ENCODE measurements around the gene DMRT1. TPM values are rescaled to one million over a fixed set of nuclear protein-coding genes. Genes with fewer than 3 reads are reported as not detected.

DMRT1 gene
- total RNA-seq, 1 donor from 2014 or later: not detected

- no peak overlapping the region for H3K27ac Mint-ChIP-seq (ENCODE audit: unreplicated experiment)
- H3K9ac ChIP-seq (ENCODE audit: low read length): no peak overlapping the region
- no peak overlapping the region for H3K4me3 Mint-ChIP-seq (ENCODE audit: unreplicated experiment)
- no peak overlapping the region for H3K4me3 ChIP-seq (ENCODE audit: insufficient read depth, low read depth, low read length)
- H3K36me3 Mint-ChIP-seq (ENCODE audit: low read depth, unreplicated experiment): no peaks in the 10 kb centered on the region
- DNase-seq (ENCODE audit: low read depth): no peak
- no peak overlapping the region for H2AFZ ChIP-seq (ENCODE audit: low read depth, low read length)
- H4K20me1 ChIP-seq (ENCODE audit: insufficient read depth, low read length): no peaks in the 10 kb centered on the region
- H3K27me3 ChIP-seq (ENCODE audit: insufficient read depth, low read length): peaks cover 61% of the 10 kb centered on the region
- H3K4me2 ChIP-seq (ENCODE audit: low read length): no peak overlapping the region
- FAIRE-seq: no peak
- H3K79me2 ChIP-seq (ENCODE audit: insufficient read depth, low read length): no peaks in the 10 kb centered on the region
- no peaks in the 10 kb centered on the region for H3K9me3 ChIP-seq (ENCODE audit: insufficient read depth, low read depth, low read length)
- H3K27me3 Mint-ChIP-seq (ENCODE audit: low read depth, unreplicated experiment): peaks cover 76% of the 10 kb centered on the region
- H3K36me3 ChIP-seq (ENCODE audit: insufficient read depth, low read length): no peaks in the 10 kb centered on the region
- no peaks in the 10 kb centered on the region for H3K4me1 ChIP-seq (ENCODE audit: insufficient read depth, low read length)
- TF ChIP-seq CTCF (IDR thresholded peaks at IDR 0.05; ENCODE audit: insufficient read depth, low read depth, low read length) (no peak), EZH2 (IDR thresholded peaks at IDR 0.05; ENCODE audit: insufficient read depth, low read length) (no peak)
- peaks cover 2% of the 10 kb centered on the region for H3K9me3 Mint-ChIP-seq (ENCODE audit: unreplicated experiment)
- H3K4me1 Mint-ChIP-seq (ENCODE audit: low read depth, unreplicated experiment): peaks cover 4% of the 10 kb centered on the region
- no peak overlapping the region for H3K27ac ChIP-seq (ENCODE audit: low read depth, low read length)
Measured at GRCh38 chr9:966870-967269, 125.4 kb downstream of the DMRT1 start.

- Histone ChIP-seq H2AFZ (ENCODE audit: low read depth, low read length) (no peak overlapping the region), H3K27me3 (ENCODE audit: insufficient read depth, low read length) (peaks cover 67% of the 10 kb centered on the region), H3K9me3 (ENCODE audit: insufficient read depth, low read depth, low read length) (no peaks in the 10 kb centered on the region), H4K20me1 (ENCODE audit: insufficient read depth, low read length) (no peaks in the 10 kb centered on the region), H3K4me3 (ENCODE audit: insufficient read depth, low read depth, low read length) (no peak overlapping the region), H3K4me2 (ENCODE audit: low read length) (no peak overlapping the region), H3K79me2 (ENCODE audit: insufficient read depth, low read length) (no peaks in the 10 kb centered on the region), H3K27ac (ENCODE audit: low read depth, low read length) (no peak overlapping the region), H3K4me1 (ENCODE audit: insufficient read depth, low read length) (no peaks in the 10 kb centered on the region), H3K36me3 (ENCODE audit: insufficient read depth, low read length) (no peaks in the 10 kb centered on the region), H3K9ac (ENCODE audit: low read length) (no peak overlapping the region)
- Mint-ChIP-seq H3K4me3 (ENCODE audit: unreplicated experiment) (peak overlapping the region; percentile 52), H3K27me3 (ENCODE audit: low read depth, unreplicated experiment) (peaks cover 77% of the 10 kb centered on the region), H3K9me3 (ENCODE audit: unreplicated experiment) (peaks cover 4% of the 10 kb centered on the region), H3K4me1 (ENCODE audit: low read depth, unreplicated experiment) (no peaks in the 10 kb centered on the region), H3K27ac (ENCODE audit: unreplicated experiment) (peak overlapping the region; percentile 56), H3K36me3 (ENCODE audit: low read depth, unreplicated experiment) (no peaks in the 10 kb centered on the region)
- TF ChIP-seq CTCF (IDR thresholded peaks at IDR 0.05; ENCODE audit: insufficient read depth, low read depth, low read length) (no peak), EZH2 (IDR thresholded peaks at IDR 0.05; ENCODE audit: insufficient read depth, low read length) (no peak)
- FAIRE-seq: no peak
- DNase-seq (ENCODE audit: low read depth): no peak
Measured at GRCh38 chr9:967436-967835, 125.9 kb downstream of the DMRT1 start.

GRCh38 chr9:967903-968641 is 126.6 kb downstream of the DMRT1 start:
- H3K27me3 Mint-ChIP-seq (ENCODE audit: low read depth, unreplicated experiment): peaks cover 74% of the 10 kb centered on the region
- H3K4me2 ChIP-seq (ENCODE audit: low read length): peak overlapping the region; percentile 41
- no peak overlapping the region for H3K4me3 ChIP-seq (ENCODE audit: insufficient read depth, low read depth, low read length)
- H3K27me3 ChIP-seq (ENCODE audit: insufficient read depth, low read length): peaks cover 73% of the 10 kb centered on the region
- no peaks in the 10 kb centered on the region for H3K79me2 ChIP-seq (ENCODE audit: insufficient read depth, low read length)
- no peak for DNase-seq (ENCODE audit: low read depth)
- peaks cover 5% of the 10 kb centered on the region for H3K9me3 Mint-ChIP-seq (ENCODE audit: unreplicated experiment)
- H3K4me1 ChIP-seq (ENCODE audit: insufficient read depth, low read length): no peaks in the 10 kb centered on the region
- peak overlapping the region; percentile 42 for H2AFZ ChIP-seq (ENCODE audit: low read depth, low read length)
- TF ChIP-seq CTCF (IDR thresholded peaks at IDR 0.05; ENCODE audit: insufficient read depth, low read depth, low read length) (no peak), EZH2 (IDR thresholded peaks at IDR 0.05; ENCODE audit: insufficient read depth, low read length) (no peak)
- peak overlapping the region; percentile 52 for H3K4me3 Mint-ChIP-seq (ENCODE audit: unreplicated experiment)
- no peaks in the 10 kb centered on the region for H4K20me1 ChIP-seq (ENCODE audit: insufficient read depth, low read length)
- no peak overlapping the region for H3K9ac ChIP-seq (ENCODE audit: low read length)
- H3K27ac ChIP-seq (ENCODE audit: low read depth, low read length): no peak overlapping the region
- FAIRE-seq: no peak
- no peaks in the 10 kb centered on the region for H3K36me3 Mint-ChIP-seq (ENCODE audit: low read depth, unreplicated experiment)
- no peaks in the 10 kb centered on the region for H3K36me3 ChIP-seq (ENCODE audit: insufficient read depth, low read length)
- peak overlapping the region; percentile 56 for H3K27ac Mint-ChIP-seq (ENCODE audit: unreplicated experiment)
- H3K4me1 Mint-ChIP-seq (ENCODE audit: low read depth, unreplicated experiment): no peaks in the 10 kb centered on the region
- H3K9me3 ChIP-seq (ENCODE audit: insufficient read depth, low read depth, low read length): no peaks in the 10 kb centered on the region
